Raji (cell line): Measurements from ENCODE around the gene ATP6V1A.

Experiments
- POLR2A ChIP-seq: IDR thresholded peaks from 2 replicates; pipeline ENCODE4 v1.6.1; 2011; ENCODE audit warnings: low read depth, low read length, control low read depth; ENCODE audit not compliant: insufficient read depth

The ATP6V1A gene

DNA sequence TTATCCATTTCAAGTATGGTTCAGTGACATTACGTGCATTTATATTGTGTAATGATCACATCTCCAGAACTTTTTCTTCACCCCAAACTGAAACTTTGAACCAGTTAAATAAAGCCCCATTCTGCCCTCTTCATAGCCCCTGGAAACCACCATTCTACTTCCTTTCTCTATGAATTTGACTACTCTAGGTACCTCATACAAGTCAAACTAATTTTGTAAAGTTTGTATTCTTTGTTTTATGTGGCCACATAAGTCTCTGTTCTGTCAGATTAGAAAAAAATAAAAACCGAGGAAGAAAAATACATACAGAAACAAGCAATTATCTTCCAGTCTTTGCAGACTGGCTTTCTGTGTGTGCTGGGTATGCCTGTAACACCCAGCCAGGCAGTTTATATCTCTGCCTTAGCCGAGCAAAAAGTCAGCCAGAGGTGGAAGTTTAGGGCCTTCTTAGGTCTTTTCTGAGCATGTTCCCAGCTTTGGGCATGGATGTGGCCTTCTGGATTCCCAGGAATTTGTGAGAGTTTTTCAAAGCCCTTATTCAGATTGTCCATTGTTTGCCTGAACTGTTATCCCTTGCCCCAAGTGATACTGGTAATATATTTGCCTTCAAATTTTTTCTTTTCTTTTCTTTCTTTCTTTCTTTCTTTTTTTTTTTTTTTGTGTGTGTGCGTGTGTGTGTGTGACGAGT lies 85.8 kb downstream of the ATP6V1A start:
- no peak for TF ChIP-seq POLR2A

DNA sequence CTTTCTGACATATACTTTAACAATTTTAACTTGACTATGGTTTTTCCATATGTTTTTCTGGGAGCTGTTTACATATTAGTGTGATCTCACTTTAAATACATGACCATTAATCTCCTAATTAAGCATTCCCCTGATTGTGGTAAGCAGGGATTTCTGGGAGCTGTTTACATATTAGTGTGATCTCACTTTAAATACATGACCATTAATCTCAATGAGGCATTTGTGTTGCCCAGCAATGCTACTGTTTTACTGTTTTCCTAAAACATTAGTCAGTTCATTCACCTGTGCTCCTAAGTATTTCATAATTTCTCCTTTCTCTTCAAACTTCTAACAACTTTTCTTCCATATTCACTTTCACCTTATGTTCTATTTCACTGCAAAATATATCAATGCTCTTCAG lies 88.1 kb downstream of the ATP6V1A start:
- TF ChIP-seq POLR2A = no peak

DNA sequence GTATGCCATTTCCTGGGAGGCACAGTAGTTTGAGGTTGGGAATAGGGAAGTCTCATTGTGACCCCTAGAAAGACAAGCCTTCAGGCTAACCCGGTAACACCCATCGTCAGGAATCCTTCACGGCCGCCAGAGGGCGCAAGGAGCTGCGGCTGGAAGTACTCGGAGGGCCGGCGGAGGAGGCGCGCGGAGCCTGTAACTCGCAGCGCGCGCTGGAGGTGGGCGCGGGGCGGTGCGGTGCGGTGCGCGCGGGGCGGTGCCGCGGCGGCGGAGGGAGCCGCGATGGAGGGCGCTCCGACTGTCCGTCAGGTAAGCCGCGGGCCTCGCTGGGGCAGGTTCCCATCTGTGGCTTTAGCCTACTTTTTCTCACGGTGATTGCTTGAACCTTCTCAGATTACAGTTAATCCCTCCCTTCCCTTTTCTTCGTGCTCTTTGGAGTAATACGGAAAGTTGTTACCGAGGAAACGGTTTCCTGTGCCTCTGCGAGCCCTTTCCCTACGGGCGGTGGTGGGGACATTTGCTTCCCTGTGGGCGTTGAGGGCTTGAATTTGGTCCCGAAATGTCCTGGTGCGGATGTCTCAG lies 91.9 kb downstream of the ATP6V1A start, which contains the start of gene GRAMD1C:
GRAMD1C (plus strand) TSS at position 158 of the 579 bp plus-strand sequence; CDS start at position 280, 122 bp downstream.
- 0 out of 2 replicates have a peak, but pooled peaks have one; percentile 30 for TF ChIP-seq POLR2A

DNA sequence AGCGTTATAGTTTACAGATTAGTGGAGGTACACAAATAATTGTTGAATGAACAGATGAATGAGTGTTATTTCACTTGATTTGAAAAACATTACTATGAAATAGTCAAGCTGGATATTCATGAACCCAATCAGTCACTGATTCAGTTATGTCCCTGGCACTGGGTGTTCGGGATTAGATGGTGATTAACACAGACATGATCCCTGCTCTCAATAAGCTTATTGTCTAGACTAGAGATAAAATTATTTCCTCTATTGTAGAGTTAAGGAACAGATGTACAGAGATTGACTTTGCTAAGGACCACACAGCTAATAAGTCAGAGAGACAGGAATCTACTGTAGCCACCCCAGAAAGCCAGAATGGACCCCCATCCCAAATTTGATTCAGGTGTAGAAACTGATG lies 92.7 kb downstream of the ATP6V1A start:
- no peak for TF ChIP-seq POLR2A

DNA sequence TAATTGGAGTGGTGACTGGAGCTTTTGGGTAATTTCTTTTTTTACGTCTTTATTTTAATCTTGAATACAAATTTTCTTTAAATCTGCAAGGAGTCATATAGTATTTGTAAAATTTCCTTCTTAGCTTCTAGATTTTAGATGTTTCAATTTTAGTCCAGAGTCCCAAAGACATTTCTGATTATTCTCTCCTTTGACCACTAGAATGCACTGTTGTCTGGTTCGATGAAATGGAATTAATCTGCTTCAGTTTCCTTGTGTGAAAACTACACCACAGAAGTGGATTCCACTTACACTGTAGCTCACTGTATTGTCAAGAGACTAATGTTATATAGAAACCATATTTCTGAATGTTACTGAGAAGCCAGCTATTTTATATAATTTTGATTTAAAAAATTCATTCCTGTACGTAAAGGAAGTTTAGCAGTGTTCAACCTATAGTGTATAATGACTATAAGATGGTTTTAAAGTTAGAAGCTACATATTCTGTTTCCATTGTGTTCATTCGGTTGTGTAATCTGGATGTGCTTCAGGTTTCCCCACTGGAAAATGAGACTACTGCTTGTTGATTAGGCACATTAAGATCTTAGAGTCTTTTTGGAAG lies 97.9 kb downstream of the ATP6V1A start:
- no peak for TF ChIP-seq POLR2A

DNA sequence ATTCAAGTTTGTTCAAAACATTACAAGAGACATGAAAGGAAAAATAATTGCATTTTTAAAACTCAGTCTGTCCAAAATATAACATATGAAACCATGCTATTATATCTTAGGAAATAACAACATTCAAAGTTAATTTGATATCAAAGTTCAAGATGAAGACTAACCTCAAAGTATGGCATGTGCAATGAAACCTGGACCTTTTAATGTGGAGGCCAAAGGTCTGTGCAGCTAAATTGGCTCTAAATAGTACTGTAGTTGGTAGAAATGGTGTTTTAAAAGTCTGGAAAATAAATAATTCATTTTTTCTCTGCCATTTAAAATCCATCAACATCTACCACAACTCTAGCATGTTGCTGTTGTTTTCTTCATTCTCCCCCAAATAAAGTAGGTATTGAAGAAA lies 100.4 kb downstream of the ATP6V1A start:
- no peak for TF ChIP-seq POLR2A

DNA sequence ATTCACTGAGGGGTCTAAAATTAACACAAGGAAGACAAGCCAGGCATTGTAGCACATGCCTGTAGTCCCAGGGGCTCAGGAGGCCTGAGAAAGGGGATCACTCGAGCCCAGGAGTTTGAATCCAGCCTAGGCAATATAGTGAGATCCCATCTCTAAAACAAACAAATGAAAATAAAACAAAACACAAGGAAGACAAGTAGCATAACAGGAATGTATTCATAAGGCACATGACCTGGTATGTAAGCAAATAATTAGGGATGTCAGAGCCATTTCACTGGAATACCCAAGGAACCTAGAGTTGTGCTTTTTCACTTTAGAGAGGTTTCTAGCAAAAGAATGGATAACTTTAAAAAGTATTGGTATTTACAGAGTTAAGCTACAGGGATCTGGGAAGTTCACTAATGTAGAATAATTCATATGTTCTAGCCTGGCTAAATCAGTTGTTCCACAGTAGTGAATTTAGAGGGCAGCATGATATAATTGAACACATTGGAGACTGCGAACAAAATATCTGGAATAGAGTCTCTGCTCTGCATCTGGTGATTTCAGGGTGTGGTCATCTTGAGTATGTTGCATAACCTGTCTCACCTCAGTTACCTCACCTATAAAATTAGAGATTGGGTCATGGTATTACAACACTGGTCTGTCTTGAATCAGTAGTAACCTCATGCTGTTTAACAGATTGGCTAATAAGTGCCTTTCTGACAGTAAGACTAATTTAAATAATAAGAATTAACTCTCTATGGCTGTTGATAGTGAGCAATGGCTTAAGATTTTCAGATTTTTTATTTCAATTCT lies 101.0 kb downstream of the ATP6V1A start:
- no peak for TF ChIP-seq POLR2A

DNA sequence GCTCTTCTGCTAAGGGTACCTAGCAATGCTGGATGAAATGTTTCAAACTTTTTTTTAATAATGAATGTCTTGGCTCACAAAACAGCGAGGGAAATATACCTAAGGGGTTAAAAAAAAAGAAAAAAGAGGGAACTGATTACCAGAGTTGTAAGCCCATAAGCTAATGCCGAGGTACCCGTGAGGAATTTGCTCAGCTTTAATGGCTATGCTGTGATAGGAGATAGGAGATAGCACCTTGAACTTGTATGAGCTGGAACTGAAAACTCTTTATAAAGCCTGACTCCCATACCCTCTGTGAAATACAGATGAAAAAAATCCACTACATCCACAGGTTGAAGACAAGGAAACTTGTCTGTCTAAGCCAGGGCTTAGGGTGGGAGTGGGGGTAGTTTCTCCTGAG lies 105.7 kb downstream of the ATP6V1A start:
- no peak for TF ChIP-seq POLR2A
